GM23248 (cell line): ENCODE results near the gene SERTAD1. TPM values are rescaled to one million over a fixed set of nuclear protein-coding genes. Genes with fewer than 3 reads are reported as not detected.
A peak's percentile ranks its signal among the peaks of the same experiment; 100 is the strongest.
"Not testable (repeated sequence)": the region's sequence is repeated elsewhere in the genome, so short reads cannot be mapped to it uniquely, and the experiment has no call there.

Experiments
- DNase-seq: peaks from one replicate; pipeline ENCODE4 v3.0.0-alpha.2; 2015
- H2AFZ ChIP-seq: fragments of 200-600 bp; sonication (generic); 2 replicates; pipeline ENCODE4 v1.6.1; 2016; ENCODE audit warnings: antibody characterized with exemption
- H3F3A ChIP-seq: fragments of 200-600 bp; sonication (generic); 2 replicates; pipeline ENCODE4 v1.6.1; 2016; ENCODE audit warnings: mild to moderate bottlenecking, antibody characterized with exemption, mixed run types; ENCODE audit not compliant: insufficient read depth
- H3K27ac ChIP-seq: fragments of 200-600 bp; sonication (generic); 2 replicates; pipeline ENCODE4 v1.5.1; 2016; ENCODE audit warnings: mild to moderate bottlenecking
- H3K27me3 ChIP-seq: fragments of 200-600 bp; sonication (generic); replicated peaks from 2 replicates; pipeline ENCODE4 v1.6.1; 2016; ENCODE audit warnings: mild to moderate bottlenecking; ENCODE audit not compliant: insufficient read depth
- H3K36me3 ChIP-seq: fragments of 200-600 bp; sonication (generic); 2 replicates; pipeline ENCODE4 v1.6.1; 2016; ENCODE audit warnings: low read depth, mild to moderate bottlenecking
- H3K4me1 ChIP-seq: fragments of 200-600 bp; sonication (generic); 2 replicates; pipeline ENCODE4 v1.6.1; 2016; ENCODE audit warnings: mild to moderate bottlenecking; ENCODE audit not compliant: insufficient read depth
- H3K4me2 ChIP-seq: fragments of 200-600 bp; sonication (generic); one replicate; pipeline ENCODE4 v1.6.1; 2016; ENCODE audit warnings: mild to moderate bottlenecking; ENCODE audit not compliant: unreplicated experiment
- H3K4me3 ChIP-seq: fragments of 200-600 bp; sonication (generic); 2 replicates; pipeline ENCODE4 v1.5.1; 2016; ENCODE audit warnings: mild to moderate bottlenecking
- H3K79me2 ChIP-seq: fragments of 200-600 bp; sonication (generic); 2 replicates; pipeline ENCODE4 v1.6.1; 2016; ENCODE audit warnings: mild to moderate bottlenecking; ENCODE audit not compliant: insufficient read depth
- H3K9ac ChIP-seq: fragments of 200-600 bp; sonication (generic); 2 replicates; pipeline ENCODE4 v1.6.1; 2016; ENCODE audit warnings: mild to moderate bottlenecking
- H3K9me2 ChIP-seq: fragments of 200-600 bp; sonication (generic); 2 replicates; pipeline ENCODE4 v1.6.1; 2016; ENCODE audit warnings: mixed run types, mild to moderate bottlenecking, moderate library complexity; ENCODE audit not compliant: insufficient read depth
- H3K9me3 ChIP-seq: fragments of 200-600 bp; sonication (generic); one replicate; pipeline ENCODE4 v1.6.1; 2017; ENCODE audit warnings: low read depth
- H4K20me1 ChIP-seq: fragments of 200-600 bp; sonication (generic); 2 replicates; pipeline ENCODE4 v1.6.0; 2016; ENCODE audit not compliant: insufficient read depth
- EZH2 ChIP-seq: fragments of 200-600 bp; sonication (generic); IDR thresholded peaks from 2 replicates; pipeline ENCODE4 v1.6.1; 2018; ENCODE audit warnings: antibody characterized with exemption, mild to moderate bottlenecking; ENCODE audit not compliant: insufficient read depth, poor library complexity, severe bottlenecking
- EZH2phosphoT487 ChIP-seq: fragments of 200-600 bp; sonication (generic); IDR thresholded peaks from 2 replicates; pipeline ENCODE4 v1.6.1; 2018; ENCODE audit warnings: antibody characterized with exemption, moderate library complexity, mild to moderate bottlenecking, low read depth; ENCODE audit not compliant: insufficient read depth
- WGBS, 2 experiments: methylation state at CpG; one replicate each; pipeline ENCODE4 v1.1.6; 2015 to 2017; ENCODE audit warnings: low lambda C conversion rate in 2 of 2, low coverage in 1 of 2; ENCODE audit errors: missing lambda C conversion rate in 2 of 2; 5-methylcytosine and 5-hydroxymethylcytosine counted together
- in situ Hi-C: fragments of 300-500 bp; cut with MboI; formaldehyde crosslinking; loops from 2 replicates; pipeline ENCODE4 v1.15.0; 2020
- polyA plus RNA-seq: library from polyadenylated mRNA; unstranded; fragments of >200 nt; fragmentation: Nextera tagmentation; extraction: Ambion mirVana; gene quantifications from 2 replicates; pipeline ENCODE4 v1.2.1, GENCODE V29; 2016
- total RNA-seq: library from RNA; depleted of rRNA; stranded (reverse); fragments of >200 nt; shearing (Covaris generic); gene quantifications from 2 replicates; pipeline ENCODE4 v1.2.3, GENCODE V29; 2014

SERTAD1 gene
- total and polyA plus RNA-seq, 2 experiments from 2014 or later, result 31.7 to 34.5 TPM

DNA sequence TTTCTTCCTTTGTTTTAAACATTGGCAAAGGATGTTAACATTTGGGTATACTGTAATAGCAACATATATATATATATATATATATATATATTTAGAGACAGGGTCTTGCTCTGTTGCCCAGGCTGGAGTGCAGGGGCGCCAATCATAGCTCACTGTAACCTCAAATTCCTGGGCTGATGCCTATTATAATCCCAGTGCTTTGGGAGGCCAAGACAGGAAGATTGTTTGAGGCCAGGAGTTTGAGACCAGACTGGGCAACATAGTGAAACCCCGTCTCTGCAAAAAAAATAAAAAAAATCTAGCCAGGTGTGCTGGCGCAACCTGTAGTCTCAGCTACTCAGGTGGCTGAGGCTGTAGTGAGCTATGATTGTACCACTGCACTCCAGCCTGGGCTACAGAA is 34.4 kb upstream of the SERTAD1 start:
- in situ Hi-C loops, result no loop called here
- Histone ChIP-seq H3K27me3 (no peaks in the 10 kb centered on the region), H3K9me3 (no peaks in the 10 kb centered on the region), H3K4me1 (peaks cover 14% of the 10 kb centered on the region), H3K4me2 (no peak overlapping the region), H3K36me3 (no peaks in the 10 kb centered on the region), H3K4me3 (no peak overlapping the region), H3K27ac (no peak overlapping the region), H3K9me2 (no peaks in the 10 kb centered on the region), H2AFZ (no peak overlapping the region), H3K79me2 (no peaks in the 10 kb centered on the region), H3F3A (peaks cover 7% of the 10 kb centered on the region), H3K9ac (no peak overlapping the region), H4K20me1 (no peaks in the 10 kb centered on the region)
- 92 to 93% methylated on average over 3 of the region's 3 CpGs for WGBS, 2 experiments
- TF ChIP-seq EZH2phosphoT487 (no peak), EZH2 (no peak)
- DNase-seq, result no peak

- H3K9ac ChIP-seq, result no peak overlapping the region
- no peaks in the 10 kb centered on the region for H3K27me3 ChIP-seq
- no peak overlapping the region for H3K4me3 ChIP-seq
- no peaks in the 10 kb centered on the region for H4K20me1 ChIP-seq
- H3F3A ChIP-seq, result no peaks in the 10 kb centered on the region
- in situ Hi-C loops, result no loop called here
- TF ChIP-seq EZH2, result no peak
- no peak for TF ChIP-seq EZH2phosphoT487
- no peaks in the 10 kb centered on the region for H3K9me2 ChIP-seq
- no peak overlapping the region for H2AFZ ChIP-seq
- H3K9me3 ChIP-seq, result no peaks in the 10 kb centered on the region
- H3K36me3 ChIP-seq, result no peaks in the 10 kb centered on the region
- H3K79me2 ChIP-seq, result no peaks in the 10 kb centered on the region
- peaks cover 1% of the 10 kb centered on the region; the same call in 1 of the 2 replicates for H3K4me1 ChIP-seq
- H3K27ac ChIP-seq, result no peak overlapping the region
- WGBS, 2 experiments, result 97 to 99% methylated on average over 3 of the region's 3 CpGs
- DNase-seq, result no peak
- H3K4me2 ChIP-seq, result no peak overlapping the region
Measured at GRCh38 chr19:40458597-40458974, 32.8 kb upstream of the SERTAD1 start.

DNA sequence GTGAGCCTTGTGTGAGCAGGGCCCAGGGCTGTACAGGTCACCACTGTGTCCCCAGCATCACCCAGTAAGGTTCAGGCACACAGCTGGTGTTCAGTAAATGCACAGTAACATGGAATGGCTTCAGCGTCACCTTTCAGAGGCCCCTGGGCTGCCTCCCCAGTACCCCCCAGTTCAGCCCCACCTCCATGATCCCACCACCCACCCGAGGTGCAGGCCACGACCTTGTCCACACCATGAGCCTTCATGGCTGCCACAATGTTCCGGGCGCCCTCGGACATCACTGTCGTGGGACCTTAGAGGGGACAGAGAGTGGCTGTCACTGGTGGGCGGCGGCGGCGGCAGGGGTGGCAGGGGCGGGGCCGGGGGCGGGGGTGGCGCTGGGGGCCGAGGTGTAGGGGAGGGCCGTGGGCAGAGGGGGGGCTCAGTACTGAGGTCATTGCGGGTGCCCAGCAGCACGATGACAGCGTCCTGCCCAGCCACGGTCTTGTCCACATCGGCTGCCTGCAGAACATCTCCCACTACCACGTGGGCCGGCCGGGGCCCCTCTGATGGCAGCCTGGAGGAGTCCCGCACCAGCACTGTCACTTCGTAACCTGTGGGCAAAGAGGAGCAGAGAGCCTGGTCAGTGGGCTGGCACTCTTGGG is 32.3 kb upstream of the SERTAD1 start:
- 85 to 86% methylated on average over 19 to 22 of the region's 27 CpGs for WGBS, 2 experiments
- H3K27ac ChIP-seq, result no peak overlapping the region
- no peak overlapping the region for H3K4me3 ChIP-seq
- in situ Hi-C loops, result no loop called here
- H3K4me2 ChIP-seq, result no peak overlapping the region
- no peak overlapping the region for H3K9ac ChIP-seq
- H3K27me3 ChIP-seq, result no peaks in the 10 kb centered on the region
- TF ChIP-seq EZH2phosphoT487 (no peak), EZH2 (no peak)
- H2AFZ ChIP-seq, result no peak overlapping the region
- H3F3A ChIP-seq, result no peaks in the 10 kb centered on the region
- H3K36me3 ChIP-seq, result no peaks in the 10 kb centered on the region
- H4K20me1 ChIP-seq, result no peaks in the 10 kb centered on the region
- DNase-seq, result no peak
- no peaks in the 10 kb centered on the region for H3K9me3 ChIP-seq
- no peaks in the 10 kb centered on the region for H3K4me1 ChIP-seq
- no peaks in the 10 kb centered on the region for H3K9me2 ChIP-seq
- no peaks in the 10 kb centered on the region for H3K79me2 ChIP-seq

DNA sequence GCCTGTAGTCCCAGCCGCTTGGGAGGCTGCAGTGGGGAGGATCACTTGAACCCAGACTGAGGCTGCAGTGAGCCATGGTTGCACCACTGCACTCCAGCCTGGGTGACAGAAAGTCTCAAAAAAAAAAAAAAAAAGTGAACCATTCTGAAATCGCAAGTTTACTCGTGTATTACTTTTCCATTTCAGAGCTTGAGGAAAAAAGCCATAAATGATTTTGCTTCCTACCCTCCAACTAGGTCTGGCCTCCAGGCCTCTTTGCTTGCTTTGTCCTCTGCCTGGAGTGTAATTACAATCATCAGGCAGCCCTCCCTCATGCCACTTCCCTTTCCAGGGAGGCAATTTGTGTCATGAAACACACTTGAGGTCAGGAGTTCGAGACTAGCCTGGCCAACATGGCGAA is 31.3 kb upstream of the SERTAD1 start:
- TF ChIP-seq EZH2 (no peak), EZH2phosphoT487 (no peak)
- in situ Hi-C loops, result no loop called here
- 97 to 100% methylated on average over 5 of the region's 5 CpGs for WGBS, 2 experiments

DNA sequence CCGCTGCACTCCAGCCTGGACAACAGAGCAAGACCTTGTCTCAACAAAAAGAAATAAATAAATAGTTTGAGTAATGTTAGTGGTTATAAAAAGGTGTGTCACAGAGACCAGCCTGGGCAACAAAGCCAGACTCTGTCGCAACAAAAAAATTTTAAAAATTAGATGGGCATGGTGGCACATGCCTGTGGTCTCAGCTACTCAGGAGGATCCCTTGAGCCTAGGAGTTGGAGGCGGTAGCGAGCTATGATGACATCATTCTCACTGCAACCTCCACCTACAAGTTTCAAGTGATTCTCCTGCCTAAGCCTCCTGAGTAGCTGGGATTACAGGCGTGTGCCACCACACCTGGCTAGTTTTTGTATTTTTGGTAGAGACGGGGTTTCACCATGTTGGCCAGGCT is 28.2 kb upstream of the SERTAD1 start:
- H3K4me3 ChIP-seq, H3K79me2 ChIP-seq, H3K4me2 ChIP-seq, H3K9me2 ChIP-seq, H3K27ac ChIP-seq, H3K27me3 ChIP-seq, H4K20me1 ChIP-seq, H3K36me3 ChIP-seq, H3K9ac ChIP-seq, H2AFZ ChIP-seq, in situ Hi-C loops, H3K9me3 ChIP-seq, H3F3A ChIP-seq, H3K4me1 ChIP-seq: not testable (repeated sequence)
- 90 to 92% methylated on average over 6 of the region's 6 CpGs for WGBS, 2 experiments
- DNase-seq, result peak; percentile 16

More for the DNA sequence above, 31.3 kb upstream of the SERTAD1 start:
- Histone ChIP-seq H3K9ac (no peak overlapping the region), H3F3A (no peaks in the 10 kb centered on the region), H4K20me1 (no peaks in the 10 kb centered on the region), H2AFZ (no peak overlapping the region), H3K9me2 (no peaks in the 10 kb centered on the region), H3K4me2 (no peak overlapping the region), H3K4me1 (no peaks in the 10 kb centered on the region), H3K9me3 (no peaks in the 10 kb centered on the region), H3K4me3 (no peak overlapping the region), H3K79me2 (no peaks in the 10 kb centered on the region), H3K36me3 (no peaks in the 10 kb centered on the region), H3K27me3 (no peaks in the 10 kb centered on the region), H3K27ac (no peak overlapping the region)
- DNase-seq, result no peak
